HG03460 (cell line): ENCODE measurements around the gene ADM2.

Experiments used
- ATAC-seq: cut with Tn5 transposase; IDR thresholded peaks from one replicate; pipeline ENCODE4 v1.9.1; 2021; ENCODE audit not compliant: unreplicated experiment

Gene ADM2

GRCh38 chr22:50523806-50524675, 42.7 kb downstream of the ADM2 start:
- no peak for ATAC-seq

GRCh38 chr22:50524676-50525103, 43.3 kb downstream of the ADM2 start:
- no peak for ATAC-seq

- ATAC-seq = peak; percentile 40
These were observed 43.9 kb downstream of the ADM2 start, which contains the start of gene SCO2 for GRCh38 chr22:50525104-50525857. Gene SCO2, minus strand, starts transcription at chr22:50525598. Its CDS starts 1,187 bp downstream, at chr22:50524411.

- ATAC-seq = peak; percentile 13
These were observed 44.4 kb downstream of the ADM2 start for GRCh38 chr22:50525858-50526107.

- peak; percentile 27 for ATAC-seq
These were observed 44.9 kb downstream of the ADM2 start for GRCh38 chr22:50526108-50526833.

- no peak for ATAC-seq
These were observed 45.8 kb downstream of the ADM2 start for GRCh38 chr22:50526834-50527801.

- no peak for ATAC-seq
These were observed 46.8 kb downstream of the ADM2 start for GRCh38 chr22:50527921-50528681.

- no peak for ATAC-seq
These were observed 47.5 kb downstream of the ADM2 start for GRCh38 chr22:50528682-50529415.

- ATAC-seq = no peak
These were observed 48.1 kb downstream of the ADM2 start for GRCh38 chr22:50529416-50529896.

- peak; percentile 19 for ATAC-seq
These were observed 48.7 kb downstream of the ADM2 start, which contains the start of gene TYMP for GRCh38 chr22:50529897-50530579. Gene TYMP, minus strand, starts transcription at chr22:50530012. Its CDS starts 303 bp downstream, at chr22:50529709.

- ATAC-seq = no peak
These were observed 49.2 kb downstream of the ADM2 start for GRCh38 chr22:50530580-50530876.

GRCh38 chr22:50530877-50531545, 49.7 kb downstream of the ADM2 start:
- ATAC-seq = no peak

GRCh38 chr22:50531546-50531961, 50.2 kb downstream of the ADM2 start:
- no peak for ATAC-seq

- ATAC-seq = no peak
These were observed 50.8 kb downstream of the ADM2 start for GRCh38 chr22:50531962-50532674.

- ATAC-seq = no peak
These were observed 51.8 kb downstream of the ADM2 start for GRCh38 chr22:50532824-50533796.
